GM21528 (cell line): Measurements from ENCODE around the gene FAM83D.
"Not testable (repeated sequence)": the region's sequence is repeated elsewhere in the genome, so short reads cannot be mapped to it uniquely, and the experiment has no call there.

Experiments
- ATAC-seq: cut with Tn5 transposase; IDR thresholded peaks from one replicate; pipeline ENCODE4 v1.9.1; 2021; ENCODE audit warnings: mild to moderate bottlenecking, moderate library complexity; ENCODE audit not compliant: unreplicated experiment, low FRiP score

Gene FAM83D

DNA sequence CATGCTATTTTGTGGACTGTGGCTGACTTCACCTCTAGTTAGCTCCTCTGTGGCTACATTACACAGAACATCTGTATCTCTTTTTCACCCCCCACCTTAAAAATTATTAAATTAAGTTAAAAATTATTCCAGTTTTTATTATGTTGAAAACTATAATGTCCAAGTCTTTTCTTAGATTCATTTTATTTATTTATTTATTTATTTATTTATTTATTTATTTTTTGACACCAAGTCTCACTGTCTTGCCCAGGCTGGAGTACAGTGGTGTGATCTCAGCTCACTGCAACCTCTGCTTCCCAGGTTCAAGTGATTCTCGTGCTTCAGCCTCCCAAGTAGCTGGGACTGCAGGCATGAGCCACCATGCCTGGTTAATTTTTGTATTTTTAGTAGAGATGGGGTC is 70.6 kb downstream of the FAM83D start:
- not testable (repeated sequence) for ATAC-seq

DNA sequence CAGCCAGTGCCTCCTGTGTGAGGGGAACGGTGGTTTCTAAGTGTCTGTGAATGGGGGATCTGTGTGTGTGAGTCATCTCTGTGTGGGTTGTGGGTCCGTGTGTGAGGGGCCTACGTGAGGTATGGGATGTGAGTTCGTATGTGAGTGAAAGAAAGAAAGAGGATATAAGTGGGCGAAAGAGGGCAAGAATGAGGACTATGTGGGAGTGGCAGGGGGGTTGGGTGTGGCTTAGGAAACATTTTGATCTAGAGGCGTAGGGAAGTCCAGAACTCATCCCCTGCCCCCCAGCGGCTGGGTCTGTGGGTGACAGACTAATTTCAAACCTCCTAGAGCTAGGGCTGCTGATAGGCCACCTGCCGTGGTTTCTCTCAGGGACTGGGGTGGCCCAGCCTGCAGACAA is 71.4 kb downstream of the FAM83D start:
- no peak for ATAC-seq

DNA sequence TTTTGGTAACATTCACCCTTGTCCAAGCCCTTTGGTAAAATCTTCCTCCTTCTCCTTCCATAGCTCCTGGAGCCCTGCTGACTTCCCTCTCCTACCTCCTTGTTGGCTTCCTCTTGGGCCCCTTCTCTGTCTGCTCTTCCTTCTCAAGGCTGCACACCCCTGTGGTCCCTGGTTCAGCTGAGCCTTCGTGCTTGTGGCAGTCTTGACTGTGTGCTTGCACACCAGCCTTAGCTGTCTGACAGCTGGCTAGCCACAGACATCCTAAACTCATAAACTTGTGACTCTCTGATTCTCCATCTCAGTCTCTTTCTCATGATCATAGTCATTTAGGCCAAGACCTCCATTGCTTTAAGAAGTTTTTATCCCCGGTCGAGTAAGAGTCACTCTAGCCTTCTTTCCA is 73.0 kb downstream of the FAM83D start:
- ATAC-seq: no peak

DNA sequence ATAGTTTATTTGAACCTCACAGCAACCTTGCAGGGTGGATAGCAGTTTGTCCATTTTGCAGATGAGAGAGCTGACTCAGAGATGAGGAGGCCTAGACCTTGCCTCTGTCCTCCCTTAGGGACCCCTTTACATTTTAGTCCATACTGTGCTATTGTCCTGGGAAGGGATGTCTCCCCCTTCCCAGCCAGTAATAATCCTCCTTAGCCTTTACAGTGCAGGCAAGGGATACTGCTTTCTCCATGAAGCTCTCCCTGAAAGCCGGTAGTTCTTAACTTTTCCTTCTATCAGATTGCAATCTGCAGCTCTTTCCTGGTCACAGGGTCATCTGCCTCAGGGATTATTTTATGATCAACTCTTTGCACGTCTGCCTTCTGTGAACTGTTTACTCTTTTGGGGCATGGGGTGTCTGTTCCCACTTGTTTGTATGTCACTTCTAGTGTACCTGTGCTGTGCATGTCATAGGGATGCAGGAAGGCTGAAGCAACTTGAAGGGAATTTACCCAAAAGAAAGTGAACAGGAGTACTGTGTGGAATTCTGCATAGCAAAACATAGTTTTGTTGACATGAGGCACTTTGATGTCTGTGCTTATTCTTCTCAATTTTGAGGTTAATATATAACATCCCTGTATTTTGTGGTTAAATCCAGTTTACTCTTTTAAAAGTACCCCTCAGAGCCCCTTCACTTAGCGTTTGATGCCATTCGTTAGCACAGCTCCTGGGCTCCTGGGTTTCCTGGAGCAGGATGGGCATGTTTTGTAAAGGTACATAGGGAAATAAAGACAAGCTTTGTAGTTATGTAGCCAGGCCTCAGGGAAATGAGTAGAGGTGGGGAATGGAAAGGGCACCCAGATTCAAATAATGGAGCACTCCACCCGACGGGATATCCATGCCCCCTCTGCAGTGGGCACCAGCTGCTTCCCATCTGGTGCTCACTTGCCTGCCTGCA is 74.0 kb downstream of the FAM83D start:
- no peak for ATAC-seq
